HepG2 (cell line): ENCODE measurements around the gene FAF2. TPM values are rescaled to one million over a fixed set of nuclear protein-coding genes. Genes with fewer than 3 reads are reported as not detected.
A peak's percentile ranks its signal among the peaks of the same experiment; 100 is the strongest.

Experiments used
- CBX1 ChIP-seq: IDR thresholded peaks from one replicate; pipeline ENCODE4 v1.6.1; 2016; ENCODE audit warnings: antibody characterized with exemption, low read depth
- EED ChIP-seq: sonication (generic); formaldehyde crosslinking; IDR thresholded peaks from 2 replicates; pipeline ENCODE4 v1.5.0; 2020; ENCODE audit warnings: mild to moderate bottlenecking, missing genetic modification reagents
- ELF4 ChIP-seq: sonication (generic); formaldehyde crosslinking; IDR thresholded peaks from 2 replicates; pipeline ENCODE4 v1.5.0; 2020; ENCODE audit warnings: missing genetic modification reagents, mild to moderate bottlenecking, moderate library complexity, borderline replicate concordance
- KLF12 ChIP-seq: sonication (generic); formaldehyde crosslinking; IDR thresholded peaks from 2 replicates; pipeline ENCODE4 v1.4.0; 2020; ENCODE audit warnings: missing genetic modification reagents, borderline replicate concordance
- LRRFIP1 ChIP-seq: sonication (generic); formaldehyde crosslinking; conservative IDR thresholded peaks from 2 replicates; pipeline ENCODE4 v1.4.0; 2020; ENCODE audit warnings: missing genetic modification reagents
- SIN3A ChIP-seq: IDR thresholded peaks from 2 replicates; pipeline ENCODE4 v1.6.1; 2011; ENCODE audit warnings: low read depth, mild to moderate bottlenecking, control low read depth, low read length, borderline replicate concordance
- THRA ChIP-seq: sonication (generic); formaldehyde crosslinking; IDR thresholded peaks from 2 replicates; pipeline ENCODE4 v1.4.0; 2020; ENCODE audit warnings: missing genetic modification reagents, borderline replicate concordance
- ZBTB4 ChIP-seq: sonication (generic); formaldehyde crosslinking; IDR thresholded peaks from 2 replicates; pipeline ENCODE4 v1.4.0; 2020; ENCODE audit warnings: missing genetic modification reagents, mild to moderate bottlenecking, borderline replicate concordance
- ZFP41 ChIP-seq: sonication (generic); formaldehyde crosslinking; IDR thresholded peaks from 2 replicates; pipeline ENCODE4 v1.4.0; 2020; ENCODE audit warnings: mild to moderate bottlenecking, missing genetic modification reagents, borderline replicate concordance
- ZNF709 ChIP-seq: sonication (generic); formaldehyde crosslinking; IDR thresholded peaks from 2 replicates; pipeline ENCODE4 v1.5.0; 2020; ENCODE audit warnings: mild to moderate bottlenecking, missing genetic modification reagents
- ZNF740 ChIP-seq: sonication (generic); formaldehyde crosslinking; IDR thresholded peaks from 2 replicates; pipeline ENCODE4 v1.4.0; 2020; ENCODE audit warnings: missing genetic modification reagents
- ZSCAN20 ChIP-seq: sonication (generic); formaldehyde crosslinking; IDR thresholded peaks from 2 replicates; pipeline ENCODE4 v1.4.0; 2020; ENCODE audit warnings: missing genetic modification reagents, mild to moderate bottlenecking, borderline replicate concordance
- polyA plus RNA-seq, 8 experiments: library from polyadenylated mRNA; depleted of rRNA in 3 of 8; stranded (reverse) in 7 of 8; unstranded in 1 of 8; fragments of >200 nt; fragmentation: Illumina TruSeq in 4 of 8; extraction: Trizol in 4 of 8; gene quantifications; 2 replicates each; pipeline versions ENCODE4 v1.2.1 to v1.2.3, GENCODE V29; 2011 to 2016; ENCODE audit warnings: low read depth in 4 of 8, missing spikeins in 1 of 8, mixed read lengths in 1 of 8; ENCODE audit not compliant: insufficient read depth in 1 of 8
- total RNA-seq, 5 experiments: library from RNA; depleted of rRNA; stranded (reverse); fragments of >200 nt; fragmentation: Illumina TruSeq; extraction: Trizol; gene quantifications; 2 replicates each; pipeline ENCODE4 v1.2.3, GENCODE V29; 2016; ENCODE audit warnings: low read depth in 1 of 5

The FAF2 gene
- total and polyA plus RNA-seq, 2 of the 13 experiments (the other 11 are each of a cell fraction or from before 2014, with no cell fraction given) = 27.8 to 34.3 TPM

- TF ChIP-seq ZSCAN20 (CRISPR knock-in tag) (no peak), SIN3A (peak; percentile 16; the same call in 1 of the 2 replicates), EED (no peak), ZFP41 (CRISPR knock-in tag) (no peak), CBX1 (no peak), ZBTB4 (CRISPR knock-in tag) (no peak), ZNF709 (CRISPR knock-in tag) (no peak), ZNF740 (CRISPR knock-in tag) (no peak), LRRFIP1 (CRISPR knock-in tag) (no peak), THRA (no peak), ELF4 (CRISPR knock-in tag) (no peak), KLF12 (CRISPR knock-in tag) (0 out of 2 replicates have a peak, but pooled peaks have one; percentile 22)
These were observed 94.6 kb downstream of the FAF2 start (continued) for GRCh38 chr5:176542596-176543427.
